Effector memory CD4-positive, alpha-beta T cell (primary cell): ENCODE data around the gene ANKRD34A.

Experiments
- DNase-seq, 3 donors: peaks; one replicate each; pipeline ENCODE4 v3.0.0-alpha.2; 2020
- H3K27ac ChIP-seq: 2 replicates; pipeline ENCODE4 v1.7.0; 2013; ENCODE audit warnings: mild to moderate bottlenecking, low read length, moderate library complexity; ENCODE audit not compliant: insufficient read depth, poor library complexity, severe bottlenecking
- H3K27me3 ChIP-seq: replicated peaks from 2 replicates; pipeline ENCODE4 v1.7.0; 2013; ENCODE audit warnings: mild to moderate bottlenecking, low read length; ENCODE audit not compliant: insufficient read depth, control insufficient read depth, poor library complexity, severe bottlenecking
- H3K36me3 ChIP-seq: 2 replicates; pipeline ENCODE4 v1.7.0; 2013; ENCODE audit warnings: mild to moderate bottlenecking, low read length, moderate library complexity; ENCODE audit not compliant: control insufficient read depth, insufficient read depth
- H3K4me1 ChIP-seq: 2 replicates; pipeline ENCODE4 v1.7.0; 2013; ENCODE audit warnings: low read length, mild to moderate bottlenecking; ENCODE audit not compliant: control insufficient read depth, insufficient read depth, poor library complexity, severe bottlenecking
- H3K4me3 ChIP-seq: 2 replicates; pipeline ENCODE4 v1.7.0; 2013; ENCODE audit warnings: low read length, low read depth, mild to moderate bottlenecking; ENCODE audit not compliant: insufficient read depth, poor library complexity, severe bottlenecking
- H3K9me3 ChIP-seq: 2 replicates; pipeline ENCODE4 v1.7.0; 2013; ENCODE audit warnings: mild to moderate bottlenecking, low read length, moderate library complexity; ENCODE audit not compliant: control insufficient read depth

The ANKRD34A gene

GRCh38 chr1:145972580-145972979, 8.2 kb upstream of the ANKRD34A start:
- no peak overlapping the region for H3K4me3 ChIP-seq
- DNase-seq, result no peak
- no peaks in the 10 kb centered on the region for H3K9me3 ChIP-seq
- H3K27me3 ChIP-seq, result no peaks in the 10 kb centered on the region
- no peak overlapping the region for H3K27ac ChIP-seq
- peaks cover 5% of the 10 kb centered on the region for H3K36me3 ChIP-seq
- peaks cover 4% of the 10 kb centered on the region for H3K4me1 ChIP-seq

- no peak overlapping the region for H3K4me3 ChIP-seq
- H3K9me3 ChIP-seq, result no peaks in the 10 kb centered on the region
- DNase-seq, result no peak
- no peak overlapping the region for H3K27ac ChIP-seq
- peaks cover 17% of the 10 kb centered on the region for H3K4me1 ChIP-seq
- no peaks in the 10 kb centered on the region for H3K27me3 ChIP-seq
- H3K36me3 ChIP-seq, result no peaks in the 10 kb centered on the region
These were observed 2.9 kb upstream of the ANKRD34A start for GRCh38 chr1:145967288-145967687.

DNA sequence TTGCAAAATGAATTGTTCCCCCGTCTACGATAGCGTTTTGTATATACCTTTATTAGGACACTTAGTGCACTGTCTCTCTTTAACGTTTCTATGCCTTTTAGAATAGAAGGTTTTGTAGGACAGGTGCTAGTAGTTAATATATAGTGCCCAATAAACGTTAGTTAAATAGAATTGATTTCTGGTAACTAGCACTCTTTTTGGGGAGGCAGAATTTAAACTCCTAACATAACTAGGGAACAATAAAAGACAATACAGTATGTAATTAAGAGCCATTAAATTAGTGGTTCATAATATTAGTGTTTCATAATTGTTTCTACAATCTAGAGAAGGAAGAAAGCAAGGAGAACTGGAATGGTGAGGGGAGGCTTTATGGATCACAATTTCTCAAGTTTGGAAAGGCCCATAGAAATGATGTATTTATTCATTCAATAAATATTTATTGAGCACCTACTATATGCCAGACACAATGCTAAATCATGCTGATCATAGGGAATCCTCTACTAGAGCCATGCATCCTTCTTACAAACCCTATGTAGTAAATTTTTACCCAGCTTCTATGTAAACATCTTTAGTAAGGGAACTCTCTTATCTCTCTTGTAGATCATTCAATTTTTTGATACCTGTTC, 857 bp upstream of the ANKRD34A start:
- peaks cover 17% of the 10 kb centered on the region for H3K4me1 ChIP-seq

GRCh38 chr1:145963265-145964019, 933 bp downstream of the ANKRD34A start:
- Histone ChIP-seq H3K4me1 (peaks cover 23% of the 10 kb centered on the region), H3K9me3 (no peaks in the 10 kb centered on the region), H3K27ac (peak overlapping the region; percentile 76), H3K27me3 (no peaks in the 10 kb centered on the region), H3K4me3 (peak overlapping the region; percentile 71), H3K36me3 (no peaks in the 10 kb centered on the region)
- no peak for DNase-seq

More for the DNA sequence above, 857 bp upstream of the ANKRD34A start:
- Histone ChIP-seq H3K9me3 (no peaks in the 10 kb centered on the region), H3K27ac (peak overlapping the region; percentile 76), H3K4me3 (peak overlapping the region; percentile 71), H3K27me3 (no peaks in the 10 kb centered on the region), H3K36me3 (no peaks in the 10 kb centered on the region)
- DNase-seq, result no peak

- Histone ChIP-seq H3K4me3 (peak overlapping the region; percentile 71), H3K9me3 (no peaks in the 10 kb centered on the region), H3K4me1 (peaks cover 28% of the 10 kb centered on the region), H3K27ac (peak overlapping the region; percentile 60), H3K36me3 (no peaks in the 10 kb centered on the region), H3K27me3 (no peaks in the 10 kb centered on the region)
- DNase-seq, result peak in 1 of 3 donors; percentile 36
These were observed 1.9 kb downstream of the ANKRD34A start for GRCh38 chr1:145962157-145963102.

DNA sequence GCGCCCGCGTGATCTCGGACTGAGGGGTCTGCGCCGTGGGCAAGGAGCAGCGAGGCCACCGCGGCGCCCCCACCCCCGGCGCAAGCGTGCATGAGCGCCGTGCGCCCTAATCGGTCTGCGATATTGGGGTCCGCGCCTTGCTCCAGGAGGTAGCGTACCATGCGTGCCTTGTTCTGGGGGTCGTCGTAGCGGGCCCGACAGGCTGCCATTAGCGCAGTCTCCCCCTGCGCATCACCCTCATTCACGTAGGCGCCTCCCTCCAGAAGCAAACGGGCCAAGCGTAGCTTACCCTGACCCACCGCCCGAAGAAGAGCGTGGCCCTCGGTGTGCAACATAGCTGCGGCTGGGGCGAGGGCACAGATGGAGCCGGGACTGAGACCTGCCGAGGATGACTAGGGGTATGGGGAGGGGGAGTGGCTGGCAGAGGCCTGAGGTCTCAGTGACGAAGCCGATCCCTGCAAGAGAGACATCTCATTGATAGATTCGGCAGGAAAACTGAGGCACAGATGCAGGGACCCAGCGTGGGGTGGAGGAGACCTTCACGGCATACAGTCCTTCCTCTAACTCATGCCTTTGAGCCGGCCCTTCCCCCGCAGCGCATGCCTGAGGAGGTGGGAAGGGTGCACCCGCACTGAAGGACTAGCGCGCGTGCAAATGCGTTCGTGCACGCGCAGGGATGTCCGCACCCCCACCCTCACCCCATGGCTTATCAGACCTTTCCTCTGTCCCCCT, 2.8 kb downstream of the ANKRD34A start:
- Histone ChIP-seq H3K4me3 (peak overlapping the region; percentile 71), H3K27me3 (no peaks in the 10 kb centered on the region), H3K4me1 (peaks cover 31% of the 10 kb centered on the region), H3K36me3 (no peaks in the 10 kb centered on the region), H3K27ac (peak overlapping the region; percentile 68), H3K9me3 (no peaks in the 10 kb centered on the region)
- no peak for DNase-seq

GRCh38 chr1:145961109-145961424, 3.3 kb downstream of the ANKRD34A start:
- H3K27ac ChIP-seq, result peak overlapping the region; percentile 68

DNA sequence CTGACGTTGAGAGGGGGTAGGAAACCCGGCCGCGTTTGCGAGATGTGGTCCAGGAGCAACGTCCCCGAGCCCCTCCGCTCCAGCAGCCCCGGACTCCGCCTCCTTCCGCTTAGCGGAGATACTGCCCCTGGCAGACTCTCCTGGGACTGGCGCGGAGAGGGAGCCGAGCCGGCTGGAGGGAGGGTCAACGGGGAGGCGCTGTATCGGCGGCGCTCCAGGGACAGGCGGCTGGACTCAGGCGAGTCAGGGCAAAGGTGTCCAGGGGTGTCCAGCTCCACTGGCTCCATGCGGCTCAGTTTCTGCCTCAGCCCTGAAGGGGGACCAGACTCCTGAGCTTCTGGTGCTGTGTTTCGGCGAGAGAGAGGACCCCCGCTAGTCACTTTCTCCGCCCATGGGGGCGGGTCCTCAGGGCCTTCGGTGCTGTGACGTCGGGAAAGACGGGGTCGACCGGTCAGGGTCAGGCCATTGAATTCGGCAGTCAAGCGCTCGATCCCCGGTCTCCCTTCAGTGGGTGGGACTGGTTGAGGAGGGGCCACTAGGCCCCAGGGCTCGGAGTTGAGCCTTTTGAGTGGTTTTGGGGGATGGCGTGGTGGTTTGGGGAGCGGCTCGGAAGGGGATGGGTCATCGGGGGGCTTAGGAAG, 3.8 kb downstream of the ANKRD34A start:
- H3K36me3 ChIP-seq, result no peaks in the 10 kb centered on the region
- peak overlapping the region; percentile 71 for H3K4me3 ChIP-seq
- H3K4me1 ChIP-seq, result peaks cover 39% of the 10 kb centered on the region
- DNase-seq, result peak; percentile 38 to 54 (median 43)
- no peaks in the 10 kb centered on the region for H3K27me3 ChIP-seq
- H3K9me3 ChIP-seq, result no peaks in the 10 kb centered on the region
- peak overlapping the region; percentile 68 for H3K27ac ChIP-seq

More at GRCh38 chr1:145961109-145961424, 3.3 kb downstream of the ANKRD34A start:
- Histone ChIP-seq H3K4me3 (peak overlapping the region; percentile 71), H3K9me3 (no peaks in the 10 kb centered on the region), H3K4me1 (peaks cover 34% of the 10 kb centered on the region), H3K27me3 (no peaks in the 10 kb centered on the region), H3K36me3 (no peaks in the 10 kb centered on the region)
- DNase-seq, result no peak

GRCh38 chr1:145959957-145960467, 4.4 kb downstream of the ANKRD34A start:
- no peaks in the 10 kb centered on the region for H3K9me3 ChIP-seq
- peak overlapping the region; percentile 71 for H3K4me3 ChIP-seq
- H3K27ac ChIP-seq, result peak overlapping the region; percentile 68
- H3K36me3 ChIP-seq, result no peaks in the 10 kb centered on the region
- no peak for DNase-seq
- peaks cover 42% of the 10 kb centered on the region for H3K4me1 ChIP-seq
- H3K27me3 ChIP-seq, result no peaks in the 10 kb centered on the region
